ENCODE results near the gene ELOVL7. TPM values are rescaled to one million over a fixed set of nuclear protein-coding genes. Genes with fewer than 3 reads are reported as not detected.

Gene ELOVL7
- total RNA-seq, 2 experiments from 2014 or later = 0.18 TPM; not detected in 1

GRCh38 chr5:60788863-60789513 lies 55.1 kb downstream of the ELOVL7 start:
- DNase-seq (no peak), ATAC-seq (no peak)
- Mint-ChIP-seq H3K4me1 (ENCODE audit: low read depth) (no peaks in the 10 kb centered on the region), H3K9me3 (no peaks in the 10 kb centered on the region), H3K27ac (no peak overlapping the region), H3K4me3 (no peak overlapping the region), H3K36me3 (ENCODE audit: low read depth) (no peaks in the 10 kb centered on the region), H3K27me3 (peaks cover 1% of the 10 kb centered on the region)
- ChIA-PET CTCF (no interaction called here), POLR2A (no interaction called here)
- intact Hi-C loops (cut with micrococcal nuclease) = no loop called here
- TF ChIP-seq CTCF (IDR thresholded peaks at IDR 0.05) = no peak

GRCh38 chr5:60779466-60779865 lies 64.6 kb downstream of the ELOVL7 start:
- intact Hi-C loops (cut with micrococcal nuclease) = no loop called here
- Mint-ChIP-seq H3K27ac (no peak overlapping the region), H3K27me3 (peaks cover 5% of the 10 kb centered on the region), H3K9me3 (peaks cover 2% of the 10 kb centered on the region), H3K4me3 (no peak overlapping the region), H3K36me3 (ENCODE audit: low read depth) (no peaks in the 10 kb centered on the region), H3K4me1 (ENCODE audit: low read depth) (no peaks in the 10 kb centered on the region)
- TF ChIP-seq CTCF (IDR thresholded peaks at IDR 0.05) = no peak
- ChIA-PET CTCF (no interaction called here), POLR2A (no interaction called here)
- ATAC-seq (no peak), DNase-seq (no peak)

- H3K4me1 Mint-ChIP-seq (ENCODE audit: low read depth) = no peaks in the 10 kb centered on the region
- H3K4me3 Mint-ChIP-seq = no peak overlapping the region
- no peak overlapping the region for H3K27ac Mint-ChIP-seq
- peaks cover 5% of the 10 kb centered on the region for H3K27me3 Mint-ChIP-seq
- POLR2A ChIA-PET = no interaction called here
- DNase-seq = no peak
- TF ChIP-seq CTCF (IDR thresholded peaks at IDR 0.05) = no peak
- ATAC-seq = no peak
- peaks cover 2% of the 10 kb centered on the region for H3K9me3 Mint-ChIP-seq
- CTCF ChIA-PET = no interaction called here
- intact Hi-C loops (cut with micrococcal nuclease) = no loop called here
- no peaks in the 10 kb centered on the region for H3K36me3 Mint-ChIP-seq (ENCODE audit: low read depth)
These were observed 67.7 kb downstream of the ELOVL7 start for GRCh38 chr5:60776343-60776742.

- no peak overlapping the region for H3K27ac Mint-ChIP-seq
- intact Hi-C loops (cut with micrococcal nuclease) = no loop called here
- H3K4me3 Mint-ChIP-seq = no peak overlapping the region
- H3K9me3 Mint-ChIP-seq = no peaks in the 10 kb centered on the region
- peaks cover 5% of the 10 kb centered on the region for H3K27me3 Mint-ChIP-seq
- H3K36me3 Mint-ChIP-seq (ENCODE audit: low read depth) = no peaks in the 10 kb centered on the region
- ATAC-seq (no peak), DNase-seq (no peak)
- ChIA-PET POLR2A (no interaction called here), CTCF (interaction anchor here (0.5 to 1.2 kb wide), 2 partner anchors 97 to 135 kb away, joined by 3 read pairs; no protein-coding TSS in a partner anchor)
- no peaks in the 10 kb centered on the region for H3K4me1 Mint-ChIP-seq (ENCODE audit: low read depth)
- TF ChIP-seq CTCF (IDR thresholded peaks at IDR 0.05) = no peak
These were observed 78.9 kb downstream of the ELOVL7 start for GRCh38 chr5:60765019-60765709.

- ChIA-PET CTCF (no interaction called here), POLR2A (no interaction called here)
- Mint-ChIP-seq H3K27ac (no peak overlapping the region), H3K4me3 (no peak overlapping the region), H3K4me1 (ENCODE audit: low read depth) (no peaks in the 10 kb centered on the region), H3K9me3 (no peaks in the 10 kb centered on the region), H3K27me3 (peaks cover 5% of the 10 kb centered on the region), H3K36me3 (ENCODE audit: low read depth) (no peaks in the 10 kb centered on the region)
- TF ChIP-seq CTCF (IDR thresholded peaks at IDR 0.05) = no peak
- DNase-seq (no peak), ATAC-seq (no peak)
- intact Hi-C loops (cut with micrococcal nuclease) = no loop called here
These were observed 81.0 kb downstream of the ELOVL7 start for GRCh38 chr5:60763061-60763460.

Data from activated CD8-positive, alpha-beta T cell treated with anti-CD3 and anti-CD28 coated beads for 36 hours (primary cell).